ENCODE results near the gene SPC25.
A peak's percentile ranks its signal among the peaks of the same experiment; 100 is the strongest.

- TF ChIP-seq, protein P1, sequence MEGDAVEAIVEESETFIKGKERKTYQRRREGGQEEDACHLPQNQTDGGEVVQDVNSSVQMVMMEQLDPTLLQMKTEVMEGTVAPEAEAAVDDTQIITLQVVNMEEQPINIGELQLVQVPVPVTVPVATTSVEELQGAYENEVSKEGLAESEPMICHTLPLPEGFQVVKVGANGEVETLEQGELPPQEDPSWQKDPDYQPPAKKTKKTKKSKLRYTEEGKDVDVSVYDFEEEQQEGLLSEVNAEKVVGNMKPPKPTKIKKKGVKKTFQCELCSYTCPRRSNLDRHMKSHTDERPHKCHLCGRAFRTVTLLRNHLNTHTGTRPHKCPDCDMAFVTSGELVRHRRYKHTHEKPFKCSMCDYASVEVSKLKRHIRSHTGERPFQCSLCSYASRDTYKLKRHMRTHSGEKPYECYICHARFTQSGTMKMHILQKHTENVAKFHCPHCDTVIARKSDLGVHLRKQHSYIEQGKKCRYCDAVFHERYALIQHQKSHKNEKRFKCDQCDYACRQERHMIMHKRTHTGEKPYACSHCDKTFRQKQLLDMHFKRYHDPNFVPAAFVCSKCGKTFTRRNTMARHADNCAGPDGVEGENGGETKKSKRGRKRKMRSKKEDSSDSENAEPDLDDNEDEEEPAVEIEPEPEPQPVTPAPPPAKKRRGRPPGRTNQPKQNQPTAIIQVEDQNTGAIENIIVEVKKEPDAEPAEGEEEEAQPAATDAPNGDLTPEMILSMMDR (IDR thresholded peaks at IDR 0.05; ENCODE audit: low read depth, low read length), result peak; percentile 69
- no peak for TF ChIP-seq EZH2phosphoT487 (IDR thresholded peaks at IDR 0.05; ENCODE audit: low read depth)
Measured at GRCh38 chr2:168920504-168921157, 30.4 kb upstream of the SPC25 start.
